NCI-H1930 (cell line): ENCODE results near the gene AK4.

ENCODE experiments used
- DNase-seq, 2 experiments: peaks; one replicate each; lab custom pipeline; 2025; lab: John Stamatoyannopoulos, UW

Gene AK4

DNA sequence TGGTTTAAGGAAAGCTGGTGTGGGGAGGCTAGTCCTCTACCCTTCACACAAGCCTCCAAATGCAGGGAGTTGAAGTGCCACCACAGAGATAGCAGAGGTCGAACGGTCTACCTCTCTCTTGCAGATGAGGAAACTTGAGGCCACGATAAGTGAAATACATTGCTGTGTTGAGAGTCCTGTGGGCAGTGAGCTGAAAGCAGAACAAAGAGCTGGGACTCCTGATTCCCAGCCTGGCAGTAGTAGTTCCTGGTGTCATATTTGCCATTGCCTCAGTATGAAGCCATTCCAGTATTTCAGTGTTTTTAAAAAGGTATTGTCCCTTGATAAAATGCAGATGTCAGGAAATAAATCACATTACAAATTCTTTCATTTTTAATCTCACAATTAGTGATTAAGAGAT lies 28.6 kb downstream of the AK4 start:
- DNase-seq: no peak

DNA sequence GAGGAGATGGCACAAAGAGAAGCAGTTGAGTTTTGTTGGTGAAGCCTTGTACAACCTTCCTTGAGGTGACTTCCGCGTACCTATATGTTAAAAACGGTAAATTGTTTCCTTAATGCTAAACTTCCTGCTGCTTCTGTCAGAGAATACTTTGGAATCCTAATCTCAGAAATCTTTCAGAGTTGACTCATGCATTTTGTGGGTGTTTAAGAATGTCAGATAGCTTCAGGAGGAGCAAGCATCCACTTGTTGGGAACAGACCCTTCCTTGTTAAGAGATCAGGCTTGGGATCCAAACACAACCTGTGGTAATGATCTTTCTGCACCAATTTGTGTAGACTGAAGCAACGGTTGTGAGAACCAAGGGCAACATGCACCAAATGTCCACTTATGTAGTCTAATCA lies 29.5 kb downstream of the AK4 start:
- no peak for DNase-seq

DNA sequence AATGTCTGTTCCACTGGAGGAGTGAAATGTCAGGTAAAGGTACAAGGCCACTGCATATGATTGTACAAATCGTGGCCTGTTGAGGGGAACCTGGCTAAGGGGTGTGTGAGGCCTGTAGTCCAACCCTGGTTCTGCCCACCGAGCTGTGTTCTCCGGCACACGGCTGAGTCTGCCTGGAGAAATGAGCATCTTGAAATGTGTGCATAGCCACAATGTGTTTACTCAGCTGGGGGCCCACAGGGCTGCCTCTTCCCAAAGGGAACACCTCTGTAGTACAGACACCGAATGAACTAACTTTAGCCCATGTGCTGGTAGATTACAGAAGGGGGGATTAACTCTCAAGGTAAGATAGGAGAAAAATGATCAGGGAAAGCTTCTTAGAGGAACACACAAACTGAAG lies 30.2 kb downstream of the AK4 start:
- no peak for DNase-seq

DNA sequence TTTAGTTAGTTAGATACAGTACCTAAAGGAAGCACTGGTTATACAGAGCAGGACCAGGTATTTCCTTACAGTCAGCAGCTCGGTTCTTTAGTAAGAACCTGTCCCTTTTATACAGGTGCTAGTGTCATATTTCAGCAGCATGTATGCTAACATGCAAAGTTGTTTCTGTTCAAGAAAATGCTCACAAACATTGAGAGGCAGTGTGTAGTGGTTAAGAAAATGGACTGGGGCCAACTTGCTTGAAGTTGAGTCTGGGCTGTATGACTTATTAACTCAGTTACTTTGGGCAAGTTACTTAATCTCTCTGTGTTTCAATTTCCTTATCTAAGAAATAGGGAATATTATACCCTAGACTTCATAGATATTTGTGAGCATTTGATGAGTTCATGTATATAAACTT lies 31.1 kb downstream of the AK4 start:
- DNase-seq: no peak

DNA sequence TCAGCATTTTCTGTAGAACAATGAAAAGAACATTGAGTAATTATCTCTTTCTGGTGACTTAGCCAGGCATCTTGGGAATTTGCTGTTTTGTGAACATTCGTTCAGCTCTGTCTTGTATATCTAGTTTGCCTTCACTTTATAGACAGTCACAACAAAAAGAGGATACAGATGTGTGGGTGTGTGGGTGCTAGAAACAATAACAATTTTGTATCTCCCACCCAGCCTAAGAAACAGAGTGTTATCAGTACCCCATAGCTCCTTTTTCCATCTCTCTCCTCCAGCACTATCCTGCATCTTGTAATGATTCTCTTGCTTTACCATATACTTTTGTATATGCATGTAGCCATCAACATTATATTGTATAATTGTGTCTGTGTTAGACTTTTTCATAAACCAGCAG lies 33.0 kb downstream of the AK4 start:
- DNase-seq: no peak

DNA sequence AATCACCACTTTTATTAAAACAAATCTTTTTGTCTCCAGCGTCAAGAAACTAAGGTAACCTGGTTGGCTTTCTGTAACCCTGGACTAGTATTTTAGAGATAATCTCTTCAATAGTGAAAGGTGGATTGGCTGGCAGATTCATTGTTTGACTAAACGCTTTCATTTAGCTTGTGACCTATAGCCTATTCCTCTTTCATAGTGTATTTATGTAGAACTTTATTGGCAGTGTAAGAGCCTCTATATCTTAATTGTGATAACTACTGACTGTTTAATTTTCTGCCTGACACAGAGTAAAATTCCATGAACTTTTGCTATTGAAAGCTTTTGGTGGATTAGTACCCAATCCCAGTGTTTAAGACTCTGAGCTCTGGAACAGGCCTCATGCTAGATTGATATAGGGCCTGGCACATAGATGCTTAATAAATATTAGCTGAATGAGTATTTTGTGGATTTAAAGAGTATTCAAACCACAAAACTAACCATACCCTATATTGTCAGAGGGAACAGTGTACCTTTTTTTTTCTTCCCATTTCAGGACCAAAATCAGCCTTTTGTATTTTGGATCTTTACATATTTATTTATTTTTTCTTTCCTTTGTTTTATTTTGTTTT lies 34.8 kb downstream of the AK4 start:
- no peak for DNase-seq

DNA sequence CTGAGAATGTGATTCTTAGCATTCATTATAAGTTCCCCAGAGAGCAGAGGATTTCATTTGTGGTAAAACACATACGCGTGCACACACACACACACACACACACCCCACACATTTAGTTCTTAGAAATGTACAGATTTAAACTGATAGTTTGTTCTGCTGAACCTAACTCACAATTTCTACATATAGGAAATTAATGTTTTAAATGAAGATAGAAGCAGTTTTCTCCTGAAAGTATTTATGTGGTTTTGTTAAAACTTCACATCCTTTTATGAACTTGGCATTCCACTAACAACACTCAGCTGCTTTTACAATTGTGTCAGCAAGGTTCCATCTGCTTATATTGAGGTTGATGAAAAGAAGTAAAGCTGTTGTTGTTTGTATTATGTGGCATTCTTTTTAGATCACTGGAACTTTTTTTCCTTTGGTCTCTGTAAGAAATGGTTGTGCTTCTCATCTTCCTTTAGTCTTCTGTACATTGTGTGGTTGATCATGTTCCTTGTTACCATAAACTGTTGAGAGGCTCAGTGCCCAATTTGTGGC lies 41.6 kb downstream of the AK4 start:
- no peak for DNase-seq

DNA sequence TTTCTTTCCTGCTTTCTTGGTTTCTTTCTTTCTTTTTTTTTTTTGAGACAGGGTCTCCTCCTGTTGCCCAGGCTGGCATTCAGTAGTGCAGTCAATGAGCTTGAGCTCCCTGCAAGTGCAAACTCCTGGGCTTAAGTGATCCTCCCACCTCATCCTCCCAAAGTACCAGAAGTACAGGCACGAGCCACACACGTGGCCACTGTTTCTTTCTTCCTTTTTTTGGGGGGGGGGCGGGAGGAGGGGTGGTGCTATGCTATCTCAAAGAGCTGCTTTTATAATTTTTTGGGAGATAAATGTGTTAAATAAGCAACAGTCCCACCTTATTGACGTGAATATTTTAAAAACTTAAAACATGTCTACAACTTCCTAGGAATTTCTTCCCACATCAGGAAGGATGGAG lies 42.2 kb downstream of the AK4 start:
- DNase-seq: no peak

DNA sequence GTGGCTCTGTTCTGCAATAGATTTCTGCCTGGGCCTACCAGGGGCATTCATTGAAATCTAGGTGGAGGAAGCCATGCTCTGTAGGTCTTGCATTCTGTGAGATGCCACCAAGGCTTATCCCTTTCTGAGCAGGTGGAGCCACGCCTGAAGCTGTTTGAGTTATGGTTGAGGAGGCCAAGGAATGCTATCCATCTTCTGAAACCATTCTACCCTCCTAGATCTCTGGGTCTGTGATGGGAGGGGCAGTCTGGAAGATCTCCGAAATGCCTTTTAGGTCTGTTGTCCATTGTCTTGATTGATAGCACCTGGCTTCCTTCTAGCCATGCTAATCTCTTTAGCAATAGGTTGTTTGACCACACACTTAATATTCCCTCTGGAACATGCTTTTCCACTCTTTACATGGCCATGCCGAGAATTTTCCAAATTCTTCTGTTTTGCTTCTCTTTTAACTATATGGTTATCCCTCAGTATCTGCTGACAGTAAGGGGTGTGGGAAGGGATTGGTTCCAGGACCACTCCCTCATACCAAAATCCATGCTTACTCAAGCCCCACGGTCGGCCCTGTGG lies 45.2 kb downstream of the AK4 start:
- DNase-seq: no peak

DNA sequence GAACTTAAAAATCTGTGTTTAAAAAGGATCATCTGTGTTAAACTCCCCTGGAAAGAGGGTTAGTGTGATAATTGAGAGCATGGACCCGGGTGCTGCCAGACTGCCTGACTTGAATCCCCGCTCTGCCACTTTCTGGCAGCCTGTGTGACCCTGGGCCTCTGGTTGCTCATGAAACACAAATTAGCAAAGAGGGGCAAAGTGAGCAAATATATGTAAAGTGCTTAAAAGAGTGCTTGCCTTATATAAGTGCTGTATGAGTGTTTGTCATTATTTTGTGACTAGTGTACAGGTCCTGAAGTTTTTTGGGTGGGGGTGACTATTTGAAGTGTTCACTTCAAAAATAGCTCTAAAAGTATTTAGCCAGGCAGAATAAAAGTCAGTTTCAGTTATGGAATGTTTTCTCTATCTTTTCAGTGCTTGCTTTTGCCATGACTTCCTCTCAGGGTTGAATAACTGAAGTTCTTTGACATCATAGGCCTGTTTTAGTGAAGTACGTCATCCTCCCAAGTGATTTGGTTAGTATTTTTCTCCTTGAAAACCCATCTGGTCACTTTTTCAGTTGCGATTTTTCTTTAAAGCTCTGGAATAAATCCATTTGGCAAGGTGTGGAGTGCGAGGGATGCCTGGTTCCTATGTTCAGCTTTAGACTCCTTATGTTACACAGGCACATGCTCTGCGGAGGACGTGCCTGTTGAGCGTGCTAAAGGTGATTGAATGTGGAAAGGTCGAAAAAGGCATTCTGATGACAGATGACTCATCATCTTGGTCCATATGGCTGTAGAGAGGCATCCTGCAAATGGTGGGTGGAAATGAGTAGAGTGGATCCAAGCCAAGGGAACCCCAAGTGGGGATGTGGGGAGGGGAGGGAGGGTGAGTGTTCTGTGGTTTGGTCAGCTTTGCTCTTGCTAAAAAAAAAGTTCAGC lies 47.8 kb downstream of the AK4 start:
- DNase-seq: no peak

DNA sequence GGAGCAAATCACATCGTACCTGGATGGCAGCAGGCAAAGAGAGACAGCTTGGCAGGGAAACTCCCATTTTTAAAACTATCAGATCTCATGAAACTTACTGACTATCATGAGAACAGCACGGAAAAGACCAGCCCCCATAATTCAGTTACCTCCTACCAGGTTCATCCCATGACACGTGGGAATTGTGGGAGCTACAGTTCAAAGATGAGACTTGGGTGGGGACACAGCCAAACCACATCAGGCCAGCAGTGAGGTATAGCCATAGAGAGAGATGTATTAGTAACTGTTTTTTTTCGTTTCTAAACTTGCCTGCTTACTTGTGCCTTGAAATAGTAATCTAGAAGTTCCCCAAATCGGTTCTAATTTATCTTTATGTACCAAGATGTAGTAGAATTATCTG lies 48.9 kb downstream of the AK4 start:
- DNase-seq: no peak

DNA sequence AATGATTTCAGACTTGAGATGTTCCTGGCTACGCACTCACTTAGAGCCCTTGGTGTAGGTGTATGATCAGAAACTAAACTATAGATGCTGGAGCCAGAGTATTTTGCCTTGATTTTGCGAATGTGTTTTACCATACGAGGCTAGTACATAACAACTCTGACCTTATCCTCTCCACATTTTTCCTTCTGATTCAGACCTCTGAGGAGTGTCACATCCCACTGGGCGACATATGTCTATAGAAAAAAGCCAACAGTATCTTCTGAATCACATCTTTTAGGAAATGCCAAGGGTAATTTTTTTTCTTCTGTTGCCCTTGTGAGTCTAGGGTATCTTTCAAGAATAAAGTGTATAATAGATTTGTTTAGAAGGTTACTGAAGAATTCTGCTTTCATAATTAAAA lies 49.6 kb downstream of the AK4 start:
- no peak for DNase-seq

DNA sequence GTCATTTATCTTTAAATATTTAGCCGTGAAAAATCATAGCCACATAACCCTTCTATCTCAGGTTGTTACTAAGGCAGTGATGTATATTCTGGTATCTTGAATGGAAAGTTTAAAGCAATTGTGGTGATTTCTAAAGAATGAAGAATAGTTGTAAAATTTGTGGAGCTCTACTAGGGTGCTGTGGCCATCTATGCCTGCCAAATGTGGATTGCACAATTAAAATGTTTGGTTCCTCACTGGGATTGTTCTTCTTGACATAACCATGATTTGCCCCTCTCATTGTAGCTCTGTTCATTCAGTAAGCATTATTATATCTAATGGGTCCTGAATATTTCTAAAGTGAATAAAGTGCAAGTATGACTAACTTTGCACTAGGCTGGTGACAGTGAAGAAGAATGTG lies 50.1 kb downstream of the AK4 start:
- DNase-seq: no peak

DNA sequence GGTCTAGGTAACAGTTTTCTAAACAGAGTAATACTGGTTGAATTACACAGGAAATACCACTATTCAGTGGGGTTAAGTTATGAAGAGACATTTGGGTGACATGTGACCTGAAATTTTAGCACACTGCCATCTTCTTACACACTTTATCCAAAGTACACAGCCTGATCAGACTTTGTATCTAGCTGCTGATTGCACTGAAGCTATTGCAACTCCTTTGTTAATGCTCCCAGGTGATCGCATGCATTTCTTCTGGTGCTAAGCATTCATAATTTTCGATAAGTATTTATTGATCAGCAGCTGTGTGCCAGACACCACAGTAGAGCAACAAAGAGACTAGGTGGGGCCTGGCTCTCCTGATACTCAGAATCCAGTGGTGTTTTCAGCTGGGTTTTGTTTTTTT lies 52.4 kb downstream of the AK4 start:
- no peak for DNase-seq

DNA sequence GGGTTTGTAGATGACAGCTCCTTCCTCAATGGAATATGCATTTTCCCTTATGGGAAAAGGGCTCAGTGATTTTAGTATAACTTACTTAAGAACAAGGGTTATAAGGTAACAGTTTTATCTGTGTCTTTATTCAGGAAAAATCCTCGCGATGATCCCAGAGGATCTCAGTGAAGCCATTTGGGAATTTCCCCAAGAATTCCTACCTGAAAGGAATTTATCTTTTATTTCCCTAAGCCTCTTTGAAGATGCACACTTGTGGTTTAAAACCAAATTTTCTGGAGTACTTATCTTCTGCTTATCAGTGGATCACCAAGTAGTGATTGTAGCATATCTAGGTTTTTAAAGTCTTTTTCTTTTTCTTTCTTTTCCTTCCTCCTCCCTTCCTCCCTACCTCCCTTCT lies 58.8 kb downstream of the AK4 start:
- DNase-seq: no peak

DNA sequence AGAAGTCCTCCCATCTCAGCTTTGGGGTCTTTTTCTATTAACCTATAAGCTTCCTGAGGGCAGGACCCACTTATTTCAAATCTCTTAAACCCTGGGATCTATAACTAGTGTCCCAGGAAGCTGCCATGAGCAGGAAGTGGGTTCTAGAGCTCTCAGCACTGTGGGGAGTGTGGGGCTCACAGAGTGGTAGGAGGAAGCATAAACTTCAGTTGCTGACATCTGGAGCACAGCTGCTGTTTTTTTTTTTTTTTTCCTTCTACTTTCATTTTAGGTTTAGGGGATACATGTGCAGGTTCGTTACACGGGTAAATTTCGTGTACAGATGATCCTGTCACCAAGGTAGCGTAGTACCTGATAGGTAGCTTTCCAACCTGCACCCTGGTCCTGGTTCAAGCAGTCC lies 59.3 kb downstream of the AK4 start:
- DNase-seq: no peak

DNA sequence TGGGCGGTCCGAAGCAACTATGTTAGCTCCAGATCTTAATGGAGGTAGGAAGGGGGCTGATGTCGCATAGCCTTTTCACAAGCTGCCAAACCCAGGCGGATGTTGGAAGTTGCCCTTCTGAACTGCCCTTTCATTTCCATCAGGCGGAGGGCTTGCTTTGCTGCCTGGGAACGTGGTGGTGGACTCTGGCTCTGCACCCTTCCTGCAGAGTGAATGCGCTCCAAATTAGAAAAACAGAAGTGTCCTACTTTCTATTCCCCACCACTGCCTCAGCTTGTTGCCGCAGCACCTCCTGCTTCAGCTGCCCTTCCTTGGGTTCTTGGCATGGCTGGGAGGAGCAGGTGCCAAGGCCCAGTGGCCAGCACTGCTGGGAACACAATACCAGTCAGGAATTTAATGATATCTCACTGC lies 60.6 kb downstream of the AK4 start:
- no peak for DNase-seq

DNA sequence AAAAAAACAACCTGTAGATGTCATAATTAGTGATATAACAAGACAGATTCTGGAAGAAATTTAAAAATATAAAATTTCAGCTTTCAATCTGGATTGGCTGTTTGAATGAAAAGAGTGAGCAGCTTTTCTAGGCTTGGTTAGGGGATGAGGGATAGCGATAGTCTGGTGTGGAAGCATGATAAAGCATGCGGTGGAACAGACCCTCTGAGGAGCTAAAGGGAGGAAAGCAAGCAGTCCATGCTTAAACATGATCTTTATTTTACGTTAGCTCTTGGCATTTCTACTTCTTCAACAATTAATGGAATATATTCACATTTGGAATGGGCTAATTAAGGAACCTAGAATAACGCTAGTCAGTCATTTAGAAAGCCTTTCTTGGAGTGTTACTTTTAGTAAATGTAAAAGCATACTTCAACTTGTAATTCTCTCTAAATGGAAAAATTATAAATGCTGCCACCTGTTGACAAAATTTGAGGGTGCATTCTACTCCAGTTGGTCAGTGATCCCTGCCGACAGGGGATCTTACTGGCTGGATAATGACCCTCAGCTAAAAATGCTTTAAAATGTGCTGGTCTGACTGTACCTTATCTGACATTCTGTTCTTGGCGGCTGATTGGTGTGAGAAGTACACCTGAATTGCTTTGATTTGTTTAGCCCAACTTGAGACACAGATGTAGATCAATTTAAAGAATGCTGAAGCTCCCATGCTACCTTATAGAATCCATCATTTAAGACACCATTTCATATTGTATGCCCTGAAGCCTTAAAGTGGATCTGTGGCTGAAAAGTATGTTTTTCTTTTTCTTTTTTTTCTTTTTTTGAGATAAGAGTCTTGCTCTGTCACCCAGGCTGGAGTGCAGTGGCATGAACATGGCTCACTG lies 61.2 kb downstream of the AK4 start:
- DNase-seq: no peak

DNA sequence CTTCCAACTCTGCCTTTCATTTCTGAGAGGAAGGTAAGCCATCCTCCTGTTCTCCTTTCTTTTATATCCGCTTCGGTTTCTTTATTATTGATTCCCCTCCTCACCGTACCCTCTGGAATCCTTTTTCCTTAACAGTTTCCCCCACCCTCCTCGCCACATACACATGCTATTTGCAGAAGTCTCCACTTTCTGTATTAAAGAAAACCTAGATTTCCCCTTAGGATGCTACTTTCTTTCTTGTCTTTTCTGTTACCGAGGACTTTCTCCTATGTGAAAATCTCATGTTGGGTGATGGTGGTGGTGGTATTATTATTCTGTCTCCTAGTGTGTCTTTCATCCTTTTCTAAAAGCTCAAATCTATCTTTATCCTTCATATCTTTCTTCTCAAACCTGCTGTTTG lies 62.3 kb downstream of the AK4 start:
- DNase-seq: no peak

DNA sequence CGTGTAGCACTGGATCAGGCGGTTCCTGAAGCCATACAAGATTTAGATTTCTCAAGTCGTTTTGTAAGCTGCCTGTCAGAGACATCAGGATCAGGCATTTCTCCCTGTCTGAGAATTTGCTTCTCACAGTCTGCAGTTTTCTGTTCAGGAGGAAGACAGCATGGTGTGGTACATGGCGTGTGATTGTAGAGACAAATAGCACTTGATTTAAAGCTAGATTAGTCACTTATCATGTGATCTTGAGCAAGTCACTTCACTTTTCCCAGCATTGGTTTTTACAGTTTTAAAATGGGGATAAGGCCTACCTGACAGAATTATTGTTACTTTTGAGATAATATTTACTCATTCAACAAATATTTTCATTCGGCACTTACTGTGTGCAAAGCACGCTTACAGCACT lies 63.3 kb downstream of the AK4 start:
- no peak for DNase-seq

DNA sequence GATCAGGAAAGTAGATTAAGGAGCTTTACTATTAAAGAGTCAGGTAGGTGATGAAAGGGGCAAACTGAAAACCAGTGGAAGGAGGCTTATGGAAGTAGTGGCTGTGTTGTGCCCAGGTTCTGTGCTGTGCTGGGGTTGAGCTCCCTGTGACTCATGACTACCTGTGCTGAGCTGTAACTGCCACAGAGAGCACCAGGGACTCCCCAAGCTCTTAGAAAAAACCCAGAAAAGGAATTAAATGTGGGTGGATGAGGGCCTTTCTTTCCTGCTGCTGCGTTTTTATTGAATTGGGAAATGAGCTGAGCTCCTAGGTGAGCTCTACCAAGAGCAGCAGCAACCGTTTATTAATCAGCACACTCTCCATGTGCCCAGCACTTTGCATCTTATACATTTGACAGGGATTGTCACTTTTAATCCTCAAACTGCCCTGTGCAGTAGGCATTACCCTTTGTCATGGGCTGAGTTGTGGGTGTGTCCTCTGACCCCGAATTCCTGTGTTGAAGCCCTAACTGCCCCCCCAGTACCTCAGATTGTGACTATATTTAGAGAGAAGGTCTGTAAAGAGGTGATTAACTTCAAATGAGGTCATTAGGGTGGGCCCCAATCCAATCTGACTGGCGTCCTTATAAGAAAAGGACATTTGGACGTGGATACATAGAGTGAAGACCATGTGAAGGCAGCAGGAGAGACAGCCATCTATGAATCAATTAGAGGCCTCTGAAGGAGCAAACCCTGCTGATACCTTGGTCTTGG lies 65.4 kb downstream of the AK4 start:
- no peak for DNase-seq
